Activated naive CD4-positive, alpha-beta T cell treated with anti-CD3 and anti-CD28 coated beads, Interleukin-2, amount 10 ng/mL, durations not matched to agents 7 days and 5 days (primary cell): ENCODE measurements around the gene ARHGEF10L.

Experiments used
- CTCF ChIA-PET: fragments of 350-600 bp; sonication (Branson Sonifier 250); formaldehyde crosslinking; loops from one replicate; lab custom pipeline; 2021; ENCODE audit warnings: antibody characterized with exemption; lab: Charles Lee
- DNase-seq: peaks from one replicate; pipeline ENCODE4 v3.0.0-alpha.2; 2020
- H3K27ac Mint-ChIP-seq: one replicate; pipeline ENCODE4 v1.8.0; 2021; ENCODE audit warnings: mild to moderate bottlenecking, moderate library complexity, mixed read lengths
- H3K27me3 Mint-ChIP-seq: one replicate; pipeline ENCODE4 v1.8.0; 2021; ENCODE audit warnings: mild to moderate bottlenecking, mixed read lengths
- H3K36me3 Mint-ChIP-seq: one replicate; pipeline ENCODE4 v1.8.0; 2021; ENCODE audit warnings: mixed read lengths
- H3K4me1 Mint-ChIP-seq: one replicate; pipeline ENCODE4 v1.8.0; 2021; ENCODE audit warnings: mixed read lengths
- H3K4me3 Mint-ChIP-seq: one replicate; pipeline ENCODE4 v1.8.0; 2021; ENCODE audit warnings: mild to moderate bottlenecking, moderate library complexity, mixed read lengths
- H3K9me3 Mint-ChIP-seq: one replicate; pipeline ENCODE4 v1.8.0; 2021; ENCODE audit warnings: mixed read lengths

ARHGEF10L gene

DNA sequence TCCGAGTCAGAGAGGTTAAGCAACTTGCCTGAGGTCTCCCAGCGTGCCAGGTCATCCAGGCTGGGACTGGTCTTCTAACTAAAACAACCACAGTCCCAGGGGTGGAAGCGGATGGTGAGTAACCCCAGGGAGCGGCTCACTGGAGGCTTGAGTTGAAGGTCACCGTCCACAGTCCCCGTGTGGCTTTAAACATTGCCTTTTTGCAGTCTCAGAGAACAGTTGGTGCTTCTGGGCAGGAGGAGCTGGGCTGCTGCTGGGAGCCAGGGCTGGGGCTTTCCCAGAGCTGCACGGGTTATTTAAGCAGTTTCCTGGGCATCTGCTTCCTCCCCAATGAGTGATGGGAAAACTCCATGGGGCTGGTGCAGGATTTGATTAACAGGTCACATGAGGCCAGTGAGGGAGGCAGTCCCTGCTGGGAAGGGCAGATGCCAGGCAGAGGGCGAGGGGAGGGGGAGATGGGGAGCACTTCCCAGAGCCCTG is 12.3 kb downstream of the ARHGEF10L start:
- H3K4me3 Mint-ChIP-seq: no peak overlapping the region
- CTCF ChIA-PET: no interaction called here
- no peaks in the 10 kb centered on the region for H3K4me1 Mint-ChIP-seq
- no peaks in the 10 kb centered on the region for H3K36me3 Mint-ChIP-seq
- peaks cover 45% of the 10 kb centered on the region for H3K27me3 Mint-ChIP-seq
- H3K27ac Mint-ChIP-seq: no peak overlapping the region
- DNase-seq: no peak
- H3K9me3 Mint-ChIP-seq: no peaks in the 10 kb centered on the region

DNA sequence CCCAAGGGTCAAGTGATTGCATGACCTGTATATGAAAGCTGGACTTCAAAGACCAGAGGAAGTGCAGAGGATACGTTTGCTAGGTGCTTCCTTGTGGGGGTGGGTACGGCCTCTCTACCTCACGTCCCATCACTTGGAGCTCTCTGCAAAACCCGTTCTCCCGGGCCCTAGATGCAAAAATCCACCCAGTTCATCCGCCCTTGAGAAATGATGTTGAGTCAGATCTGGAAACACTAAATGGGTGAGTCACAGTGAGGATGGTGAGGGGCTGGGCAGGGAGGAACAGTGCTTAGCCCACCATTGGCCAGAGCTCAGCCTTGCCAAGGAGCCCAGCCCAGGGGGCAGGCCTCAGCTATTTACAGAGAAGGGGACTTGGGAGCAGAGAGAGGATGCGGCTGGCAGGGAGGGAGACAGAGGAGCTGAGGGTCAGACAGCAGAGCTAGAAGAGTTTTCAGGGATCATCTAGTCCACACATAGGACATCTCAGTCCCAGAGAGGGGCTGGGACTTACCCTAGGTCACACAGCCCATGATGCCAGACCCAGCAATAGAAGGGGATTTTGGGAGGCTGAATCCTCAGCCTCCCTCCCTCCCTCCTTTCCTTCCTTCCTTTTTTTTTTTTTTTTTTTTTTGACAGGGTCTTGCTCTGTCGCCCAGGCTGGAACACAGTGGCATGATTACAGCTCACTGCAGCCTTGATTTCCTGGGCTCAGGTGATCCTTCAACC is 14.6 kb downstream of the ARHGEF10L start:
- DNase-seq: no peak
- Mint-ChIP-seq H3K36me3 (no peaks in the 10 kb centered on the region), H3K4me3 (no peak overlapping the region), H3K9me3 (no peaks in the 10 kb centered on the region), H3K27ac (no peak overlapping the region), H3K4me1 (no peaks in the 10 kb centered on the region), H3K27me3 (peaks cover 40% of the 10 kb centered on the region)
- CTCF ChIA-PET: no interaction called here

DNA sequence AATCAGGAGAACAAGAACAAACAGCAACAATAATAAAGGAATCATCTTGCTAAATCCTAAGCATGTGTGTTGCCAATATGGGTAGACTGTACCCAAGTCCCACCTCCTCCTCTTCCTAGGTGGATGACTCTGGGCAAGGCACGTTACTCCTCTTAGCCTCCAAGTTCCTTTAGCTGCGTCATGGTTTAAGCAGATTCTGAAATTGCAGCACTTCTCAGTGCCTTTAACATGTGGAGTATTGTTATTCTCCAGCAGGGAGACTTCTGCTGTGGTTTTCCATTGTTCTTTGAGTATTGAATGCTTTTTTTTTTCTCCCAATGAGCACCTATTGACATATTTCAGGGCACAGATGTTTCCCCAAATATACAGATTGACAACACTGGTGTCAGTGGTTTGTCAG is 15.5 kb downstream of the ARHGEF10L start:
- CTCF ChIA-PET: no interaction called here
- DNase-seq: no peak
- no peak overlapping the region for H3K27ac Mint-ChIP-seq
- H3K27me3 Mint-ChIP-seq: peaks cover 38% of the 10 kb centered on the region
- H3K4me1 Mint-ChIP-seq: no peaks in the 10 kb centered on the region
- H3K4me3 Mint-ChIP-seq: no peak overlapping the region
- no peaks in the 10 kb centered on the region for H3K9me3 Mint-ChIP-seq
- H3K36me3 Mint-ChIP-seq: no peaks in the 10 kb centered on the region

DNA sequence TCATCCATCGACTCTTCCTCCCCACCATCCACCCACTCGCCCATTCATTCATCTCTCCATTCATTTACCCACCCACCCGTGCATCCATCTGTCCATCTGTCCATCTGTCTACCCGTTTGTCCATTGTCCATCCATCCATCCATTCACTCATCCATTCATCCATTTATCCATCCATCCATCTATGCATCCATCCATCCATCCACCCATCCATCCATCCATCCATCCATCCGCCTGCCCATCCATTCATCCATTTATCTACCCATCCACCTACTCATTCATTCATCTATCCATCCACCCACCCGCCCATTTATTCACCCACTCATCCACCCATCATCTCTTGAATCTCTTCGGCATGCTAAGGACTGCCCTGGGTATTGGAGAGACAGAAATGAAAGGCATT is 18.5 kb downstream of the ARHGEF10L start:
- Mint-ChIP-seq H3K4me1 (no peaks in the 10 kb centered on the region), H3K4me3 (no peak overlapping the region), H3K36me3 (no peaks in the 10 kb centered on the region), H3K27me3 (peaks cover 11% of the 10 kb centered on the region), H3K27ac (no peak overlapping the region), H3K9me3 (no peaks in the 10 kb centered on the region)
- CTCF ChIA-PET: no interaction called here
- DNase-seq: no peak

DNA sequence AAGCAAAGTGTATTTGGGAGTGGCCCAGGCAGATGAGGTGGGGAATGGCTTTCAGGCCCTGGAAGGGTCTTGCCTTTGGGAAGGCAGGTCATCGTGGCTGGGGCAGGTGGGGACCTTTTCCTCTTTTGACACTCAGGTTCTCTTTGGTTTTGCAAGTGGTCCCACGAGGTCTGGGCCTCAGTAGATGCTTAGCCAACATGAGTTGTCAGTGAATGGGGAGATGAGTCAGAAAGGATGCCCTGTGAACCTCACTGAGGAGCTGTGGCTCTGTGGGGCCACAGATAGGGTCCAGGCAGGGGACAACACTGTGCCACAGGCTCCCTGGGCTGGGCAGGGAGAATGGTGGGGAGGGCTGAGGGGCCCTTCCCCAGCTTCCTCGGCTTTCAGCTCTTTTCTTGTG is 19.0 kb downstream of the ARHGEF10L start:
- Mint-ChIP-seq H3K9me3 (no peaks in the 10 kb centered on the region), H3K36me3 (no peaks in the 10 kb centered on the region), H3K27me3 (peaks cover 11% of the 10 kb centered on the region), H3K4me3 (no peak overlapping the region), H3K27ac (no peak overlapping the region), H3K4me1 (no peaks in the 10 kb centered on the region)
- DNase-seq: no peak
- CTCF ChIA-PET: no interaction called here

DNA sequence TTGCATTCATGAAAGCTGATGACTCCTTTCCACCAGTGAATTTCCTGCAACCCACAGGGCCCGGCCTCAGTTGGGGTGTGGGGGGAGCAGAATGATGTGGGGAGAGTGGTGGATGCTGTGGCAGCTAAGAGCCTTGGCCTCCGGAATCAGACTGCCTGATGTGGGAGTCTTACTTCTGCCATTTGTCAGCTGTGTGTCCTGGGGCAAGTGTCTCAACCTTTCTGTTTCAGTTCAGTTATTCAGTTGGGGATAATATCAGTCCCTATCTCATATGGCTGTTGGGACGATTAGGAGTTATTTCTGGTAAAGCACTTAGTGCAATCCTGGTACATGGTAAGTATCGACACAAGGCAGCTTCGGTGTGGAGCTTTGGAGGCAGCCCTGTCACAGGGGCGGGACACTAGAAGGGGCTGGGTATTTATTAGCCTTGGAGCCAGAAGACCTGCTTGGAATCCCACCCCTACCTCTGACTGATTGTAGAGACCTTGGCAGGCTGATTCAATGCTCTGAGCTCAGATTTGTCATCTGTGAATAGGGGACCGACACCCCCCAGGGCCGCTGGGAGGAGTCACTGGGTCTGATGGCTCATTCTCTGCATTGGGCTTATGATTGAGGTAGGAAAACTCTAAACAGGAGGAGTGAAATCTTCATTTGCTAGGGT is 19.6 kb downstream of the ARHGEF10L start:
- H3K4me3 Mint-ChIP-seq: no peak overlapping the region
- H3K9me3 Mint-ChIP-seq: no peaks in the 10 kb centered on the region
- H3K36me3 Mint-ChIP-seq: no peaks in the 10 kb centered on the region
- no peak for DNase-seq
- no peak overlapping the region for H3K27ac Mint-ChIP-seq
- H3K27me3 Mint-ChIP-seq: peaks cover 11% of the 10 kb centered on the region
- H3K4me1 Mint-ChIP-seq: no peaks in the 10 kb centered on the region
- CTCF ChIA-PET: no interaction called here

DNA sequence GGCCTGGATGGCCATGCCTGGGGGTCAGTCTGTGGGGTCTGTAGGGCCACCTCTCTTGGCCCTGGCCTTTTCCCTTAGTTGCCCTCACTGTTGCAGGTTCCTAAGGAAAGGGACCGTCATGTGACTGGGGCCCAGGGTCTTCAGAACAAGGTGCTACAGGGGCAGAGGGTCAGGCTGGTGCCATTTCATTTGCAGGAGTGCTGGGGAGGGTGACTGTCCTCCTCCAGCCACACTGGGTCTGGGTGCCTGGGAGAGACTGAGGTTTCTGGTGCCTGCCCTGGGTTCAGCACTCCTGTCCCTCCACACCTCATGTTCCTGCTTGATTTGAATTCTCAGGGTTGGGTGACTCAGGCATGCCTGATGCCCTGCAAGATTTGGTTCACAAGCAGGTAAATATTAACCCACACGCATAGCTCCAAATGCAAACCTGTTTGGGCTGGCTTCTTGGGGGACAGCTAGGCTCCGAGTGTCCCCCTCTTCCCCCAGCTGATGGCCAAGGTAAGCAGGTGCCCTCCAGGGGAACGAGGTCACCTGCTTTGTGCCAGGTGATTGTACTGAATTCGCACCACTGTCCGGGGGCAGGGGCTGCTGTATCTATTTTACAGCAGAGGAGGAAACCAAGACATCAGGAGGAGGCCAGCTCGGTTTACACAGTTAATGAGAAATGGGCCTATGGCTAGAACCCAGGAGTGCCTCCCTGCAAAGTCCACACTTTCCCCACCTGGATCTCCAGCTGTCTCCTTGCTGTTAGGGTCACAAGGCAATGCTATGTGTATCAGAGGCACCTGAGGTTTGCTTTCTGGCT is 20.3 kb downstream of the ARHGEF10L start:
- DNase-seq: no peak
- Mint-ChIP-seq H3K4me3 (no peak overlapping the region), H3K4me1 (no peaks in the 10 kb centered on the region), H3K36me3 (no peaks in the 10 kb centered on the region), H3K27ac (no peak overlapping the region), H3K9me3 (no peaks in the 10 kb centered on the region), H3K27me3 (peaks cover 4% of the 10 kb centered on the region)
- CTCF ChIA-PET: interaction anchor here (0.8 kb wide), 1 partner anchor 120 kb away, joined by 3 read pairs; no protein-coding TSS in a partner anchor

DNA sequence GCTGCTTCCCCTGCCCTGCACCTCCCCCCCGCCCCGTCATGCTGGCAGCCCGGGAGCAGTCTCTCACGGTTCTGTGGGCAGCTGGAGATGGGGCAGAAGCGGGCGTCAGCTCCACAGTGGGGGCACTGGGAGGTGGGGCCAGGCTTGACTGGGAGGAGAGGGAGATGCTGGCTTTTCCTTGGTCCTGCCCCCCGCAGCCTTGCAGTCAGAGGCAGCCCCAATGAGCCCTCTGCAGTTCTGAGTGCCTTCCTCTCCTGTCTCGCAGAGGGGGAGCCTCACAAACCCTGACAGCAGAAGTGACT is 21.7 kb downstream of the ARHGEF10L start:
- Mint-ChIP-seq H3K27me3 (peaks cover 8% of the 10 kb centered on the region), H3K4me1 (no peaks in the 10 kb centered on the region), H3K9me3 (no peaks in the 10 kb centered on the region), H3K4me3 (no peak overlapping the region), H3K36me3 (no peaks in the 10 kb centered on the region), H3K27ac (no peak overlapping the region)
- CTCF ChIA-PET: no interaction called here
- no peak for DNase-seq

DNA sequence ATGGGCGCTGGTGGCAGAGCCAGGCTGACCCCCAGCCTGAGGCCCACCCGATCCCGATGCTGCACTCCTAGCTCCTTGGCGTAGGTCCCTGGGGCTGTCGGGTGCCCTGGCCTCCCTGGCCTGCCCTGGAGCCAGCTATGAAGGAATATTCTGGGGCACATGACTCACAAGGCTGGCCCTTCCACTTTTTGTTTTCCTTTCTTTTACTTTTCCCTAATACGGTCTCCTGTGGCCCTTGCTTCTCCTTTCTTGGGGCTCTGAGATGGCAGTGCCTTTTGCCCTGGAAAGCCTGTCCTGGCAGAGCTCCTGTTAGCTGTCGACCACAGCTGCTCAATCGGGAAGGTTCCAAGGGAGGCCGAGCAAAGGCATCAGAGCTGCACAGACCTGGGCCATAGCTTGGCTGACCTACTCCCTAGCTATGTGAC is 22.1 kb downstream of the ARHGEF10L start:
- CTCF ChIA-PET: no interaction called here
- Mint-ChIP-seq H3K27me3 (peaks cover 8% of the 10 kb centered on the region), H3K27ac (no peak overlapping the region), H3K4me1 (no peaks in the 10 kb centered on the region), H3K9me3 (no peaks in the 10 kb centered on the region), H3K4me3 (no peak overlapping the region), H3K36me3 (no peaks in the 10 kb centered on the region)
- no peak for DNase-seq

DNA sequence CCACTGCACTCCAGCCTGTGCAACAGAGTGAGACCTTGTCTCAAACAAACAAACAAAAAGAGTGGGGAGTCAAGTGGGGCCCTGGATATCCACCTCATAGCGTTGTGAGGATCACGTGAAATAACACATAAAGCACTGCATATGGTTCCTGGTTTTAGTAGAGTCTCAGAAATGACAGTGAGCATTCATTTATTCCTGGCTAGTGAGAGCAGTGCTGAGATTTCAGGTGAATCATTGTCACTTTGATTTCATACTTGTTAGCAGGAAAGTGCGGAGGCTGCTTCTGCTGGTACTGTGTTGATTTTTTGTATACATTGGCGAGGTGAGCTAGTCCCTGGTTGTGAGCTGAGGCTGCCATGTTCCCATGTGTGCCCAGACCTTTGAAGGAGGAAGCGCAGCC is 22.9 kb downstream of the ARHGEF10L start:
- Mint-ChIP-seq H3K36me3 (no peaks in the 10 kb centered on the region), H3K27ac (no peak overlapping the region), H3K27me3 (peaks cover 8% of the 10 kb centered on the region), H3K9me3 (no peaks in the 10 kb centered on the region), H3K4me1 (no peaks in the 10 kb centered on the region), H3K4me3 (no peak overlapping the region)
- no peak for DNase-seq
- CTCF ChIA-PET: no interaction called here

DNA sequence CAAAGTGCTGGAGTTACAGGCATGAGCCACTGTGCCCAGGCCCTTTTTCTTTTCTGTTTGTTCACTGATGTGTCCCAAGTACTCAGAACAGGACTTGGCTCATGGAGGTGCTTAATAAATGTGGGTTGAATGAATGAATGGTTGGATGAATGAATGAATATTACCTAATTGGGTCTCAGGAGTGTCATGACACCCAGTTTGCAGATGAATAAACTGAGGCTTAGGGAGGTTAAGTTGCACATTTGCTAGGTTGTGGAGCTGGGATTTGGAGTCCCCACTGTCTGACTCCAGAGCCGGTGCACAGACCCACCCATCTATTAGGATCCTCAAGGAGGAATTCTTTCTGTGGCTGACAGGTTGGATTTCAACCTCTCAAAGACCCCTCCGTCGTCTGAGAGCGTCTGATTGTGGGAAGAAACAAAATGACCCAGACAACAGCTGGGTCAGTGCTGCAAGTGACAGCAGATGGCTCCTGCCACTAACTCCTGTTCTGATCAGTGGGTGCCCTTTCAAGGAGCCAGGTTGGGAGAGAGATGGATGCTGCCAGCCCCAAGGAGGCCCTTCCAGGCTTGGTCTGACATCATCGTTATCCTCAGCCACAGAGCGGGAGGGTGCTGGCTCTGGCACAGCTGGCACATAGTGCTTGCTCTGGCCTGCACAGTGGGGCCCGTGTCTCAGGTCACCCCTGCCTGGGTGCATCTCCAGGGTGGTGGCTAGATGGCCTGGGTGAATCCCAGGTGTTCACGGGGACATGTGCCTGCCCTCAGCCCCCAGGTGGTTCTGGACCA is 24.2 kb downstream of the ARHGEF10L start:
- CTCF ChIA-PET: no interaction called here

DNA sequence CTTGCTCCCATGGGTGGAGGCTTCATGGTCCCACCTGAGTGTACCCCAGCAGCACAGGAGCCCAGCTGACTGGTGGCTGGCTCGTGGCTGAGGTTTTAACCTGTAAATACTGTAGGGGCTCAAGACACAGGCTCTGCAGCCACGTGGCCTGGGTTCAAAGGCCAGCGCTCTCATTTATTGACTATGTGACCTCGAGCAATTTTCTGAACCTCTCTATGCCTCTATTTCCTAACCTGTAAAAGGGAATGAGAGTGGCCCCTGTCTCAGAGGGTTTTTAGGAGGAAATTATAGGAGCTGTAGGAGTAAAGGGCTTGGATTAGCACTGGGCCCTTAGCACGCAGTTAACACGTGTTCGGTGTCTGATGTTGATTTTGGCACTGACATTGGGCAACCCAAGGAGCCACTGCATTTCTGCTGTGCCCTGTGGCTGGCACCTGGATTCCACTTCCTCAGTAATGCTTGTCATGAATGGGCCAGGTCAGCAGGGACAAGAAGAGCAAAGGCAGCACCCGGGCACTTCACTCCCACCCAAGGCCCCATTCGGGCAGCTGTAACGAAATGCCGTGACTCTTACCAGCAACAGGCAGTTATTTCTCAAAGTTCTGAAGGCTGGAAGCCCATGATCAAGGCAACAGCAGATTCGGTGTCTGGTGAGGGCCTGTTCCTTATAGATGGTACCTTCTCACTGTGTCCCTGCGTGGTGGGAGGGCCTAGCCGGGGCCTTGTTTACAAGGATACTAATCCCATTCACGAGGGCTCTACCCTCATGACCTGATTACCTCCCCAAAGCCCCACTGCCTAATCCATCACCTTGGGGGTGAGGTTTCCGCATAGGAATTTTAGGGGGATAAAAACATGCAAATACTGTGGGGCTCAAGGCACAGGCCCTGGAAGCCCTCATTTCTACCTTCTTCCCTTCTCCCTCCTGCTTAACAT is 25.2 kb downstream of the ARHGEF10L start:
- H3K27me3 Mint-ChIP-seq: peaks cover 19% of the 10 kb centered on the region
- H3K36me3 Mint-ChIP-seq: no peaks in the 10 kb centered on the region
- CTCF ChIA-PET: no interaction called here
- no peaks in the 10 kb centered on the region for H3K9me3 Mint-ChIP-seq
- DNase-seq: no peak
- no peak overlapping the region for H3K4me3 Mint-ChIP-seq
- no peak overlapping the region for H3K27ac Mint-ChIP-seq
- H3K4me1 Mint-ChIP-seq: no peaks in the 10 kb centered on the region

More for the DNA sequence above, 24.2 kb downstream of the ARHGEF10L start:
- DNase-seq: no peak
- H3K27ac Mint-ChIP-seq: no peak overlapping the region
- H3K27me3 Mint-ChIP-seq: peaks cover 9% of the 10 kb centered on the region
- no peaks in the 10 kb centered on the region for H3K36me3 Mint-ChIP-seq
- no peaks in the 10 kb centered on the region for H3K4me1 Mint-ChIP-seq
- no peak overlapping the region for H3K4me3 Mint-ChIP-seq
- no peaks in the 10 kb centered on the region for H3K9me3 Mint-ChIP-seq

DNA sequence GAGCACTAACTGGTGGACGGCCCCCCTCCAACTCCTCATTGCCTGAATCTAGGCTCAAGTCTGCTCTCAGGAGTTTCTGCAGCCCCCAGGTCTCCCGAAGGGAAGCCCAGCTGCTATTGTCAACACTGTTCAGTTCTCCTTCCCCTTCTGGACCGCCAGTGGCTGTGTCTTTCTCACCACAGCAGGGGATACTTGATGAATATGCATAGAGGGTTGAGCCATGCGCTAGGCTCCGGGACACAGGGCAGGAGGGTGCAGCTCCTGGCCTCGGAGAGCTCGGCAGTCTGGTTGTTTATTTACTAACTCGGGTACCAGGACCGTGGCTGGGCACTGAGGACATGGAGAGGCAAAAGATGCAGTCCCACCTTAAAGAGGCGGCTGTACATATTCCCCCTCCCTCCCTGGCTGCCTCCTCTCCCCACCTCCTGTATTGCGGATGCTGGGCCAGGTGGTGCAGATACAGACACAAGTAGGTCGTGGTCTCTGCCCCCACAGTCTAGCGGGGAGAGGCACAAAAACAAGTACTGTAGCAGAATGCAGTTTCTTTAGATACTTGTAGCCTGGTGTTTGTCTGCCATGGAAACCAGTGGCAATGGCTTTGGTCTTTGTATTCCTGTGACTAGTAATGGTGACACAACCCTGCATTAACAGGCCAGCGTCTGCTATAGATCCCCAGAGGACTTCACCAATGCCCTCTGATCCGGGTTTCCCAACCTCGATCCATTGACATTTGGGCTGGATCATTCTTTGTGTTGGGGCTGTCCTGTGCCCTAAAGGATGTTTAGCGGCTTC is 26.2 kb downstream of the ARHGEF10L start:
- no peaks in the 10 kb centered on the region for H3K36me3 Mint-ChIP-seq
- CTCF ChIA-PET: no interaction called here
- no peaks in the 10 kb centered on the region for H3K4me1 Mint-ChIP-seq
- no peak overlapping the region for H3K27ac Mint-ChIP-seq
- H3K4me3 Mint-ChIP-seq: no peak overlapping the region
- no peaks in the 10 kb centered on the region for H3K9me3 Mint-ChIP-seq
- H3K27me3 Mint-ChIP-seq: peaks cover 24% of the 10 kb centered on the region
- DNase-seq: no peak
